Omental fat pad (tissue), 4 donors: ENCODE results near the gene PIGQ. TPM values are rescaled to one million over a fixed set of nuclear protein-coding genes. Genes with fewer than 3 reads are reported as not detected.

Experiments used
- ATAC-seq: fragments of 150-250 bp; one replicate; pipeline ENCODE4 v1.9.1; 2016; ENCODE audit warnings: mild to moderate bottlenecking, moderate library complexity; ENCODE audit not compliant: low FRiP score
- DNase-seq: peaks from one replicate; pipeline ENCODE4 v3.0.0-alpha.2; 2019; ENCODE audit warnings: low spot score
- total RNA-seq, 4 donors: library from RNA; depleted of rRNA; stranded (reverse); fragments of >200 nt; gene quantifications; one replicate each; pipeline ENCODE4 v1.1.0, GENCODE V29; 2016
- TF ChIP-seq, protein P1 (sequence below), 3 donors: fragments of 450-650 bp; IDR thresholded peaks; one replicate each; pipeline ENCODE4 v1.5.1; 2016 to 2017; ENCODE audit warnings: antibody characterized with exemption in 3 of 3, mild to moderate bottlenecking in 3 of 3, moderate library complexity in 2 of 3

The PIGQ gene
- total RNA-seq, 4 donors from 2014 or later = 22.0 to 25.1 (median 23.8) TPM

DNA sequence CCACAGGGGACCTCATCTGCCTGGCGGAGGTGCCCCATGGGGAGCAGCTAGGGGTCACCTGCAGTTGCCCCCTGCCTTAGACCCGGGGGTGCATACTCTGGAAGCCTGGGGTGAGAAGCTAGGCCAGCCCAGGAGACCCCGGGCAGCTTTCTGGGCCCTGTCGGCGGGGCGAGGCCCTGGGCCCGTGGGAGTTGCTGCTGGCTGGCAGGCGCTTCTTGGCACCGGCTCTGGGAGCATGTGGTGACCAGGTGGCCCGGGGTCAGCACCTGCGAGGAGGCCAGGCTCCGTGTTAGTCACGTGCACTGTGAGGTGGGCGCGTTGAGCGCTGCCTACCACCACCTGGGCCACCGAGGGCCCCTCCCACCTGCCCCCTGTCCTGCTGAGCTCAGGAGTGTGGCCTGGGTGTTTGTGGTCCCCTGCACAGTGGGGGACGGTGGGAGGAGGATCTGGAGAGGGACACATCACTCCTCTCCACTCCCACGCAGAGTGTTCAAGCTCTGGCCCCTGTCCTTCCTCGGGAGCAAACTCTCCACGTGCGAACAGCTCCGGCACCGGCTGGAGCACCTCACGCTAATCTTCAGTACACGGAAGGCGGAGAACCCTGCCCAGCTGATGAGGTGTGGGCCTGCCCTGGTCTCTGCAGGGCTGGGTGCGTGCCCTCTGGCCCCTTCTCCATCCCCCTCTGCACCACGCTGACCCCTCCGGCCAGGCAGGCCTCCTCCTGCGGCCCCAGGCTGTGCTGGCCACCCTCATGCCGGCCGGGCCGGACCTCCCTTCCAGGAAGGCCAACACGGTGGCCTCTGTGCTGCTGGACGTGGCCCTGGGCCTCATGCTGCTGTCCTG, 5.8 kb downstream of the PIGQ start:
- DNase-seq = no peak
- ATAC-seq = no peak
- TF ChIP-seq, protein P1, sequence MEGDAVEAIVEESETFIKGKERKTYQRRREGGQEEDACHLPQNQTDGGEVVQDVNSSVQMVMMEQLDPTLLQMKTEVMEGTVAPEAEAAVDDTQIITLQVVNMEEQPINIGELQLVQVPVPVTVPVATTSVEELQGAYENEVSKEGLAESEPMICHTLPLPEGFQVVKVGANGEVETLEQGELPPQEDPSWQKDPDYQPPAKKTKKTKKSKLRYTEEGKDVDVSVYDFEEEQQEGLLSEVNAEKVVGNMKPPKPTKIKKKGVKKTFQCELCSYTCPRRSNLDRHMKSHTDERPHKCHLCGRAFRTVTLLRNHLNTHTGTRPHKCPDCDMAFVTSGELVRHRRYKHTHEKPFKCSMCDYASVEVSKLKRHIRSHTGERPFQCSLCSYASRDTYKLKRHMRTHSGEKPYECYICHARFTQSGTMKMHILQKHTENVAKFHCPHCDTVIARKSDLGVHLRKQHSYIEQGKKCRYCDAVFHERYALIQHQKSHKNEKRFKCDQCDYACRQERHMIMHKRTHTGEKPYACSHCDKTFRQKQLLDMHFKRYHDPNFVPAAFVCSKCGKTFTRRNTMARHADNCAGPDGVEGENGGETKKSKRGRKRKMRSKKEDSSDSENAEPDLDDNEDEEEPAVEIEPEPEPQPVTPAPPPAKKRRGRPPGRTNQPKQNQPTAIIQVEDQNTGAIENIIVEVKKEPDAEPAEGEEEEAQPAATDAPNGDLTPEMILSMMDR (IDR thresholded peaks at IDR 0.05) = no peak

DNA sequence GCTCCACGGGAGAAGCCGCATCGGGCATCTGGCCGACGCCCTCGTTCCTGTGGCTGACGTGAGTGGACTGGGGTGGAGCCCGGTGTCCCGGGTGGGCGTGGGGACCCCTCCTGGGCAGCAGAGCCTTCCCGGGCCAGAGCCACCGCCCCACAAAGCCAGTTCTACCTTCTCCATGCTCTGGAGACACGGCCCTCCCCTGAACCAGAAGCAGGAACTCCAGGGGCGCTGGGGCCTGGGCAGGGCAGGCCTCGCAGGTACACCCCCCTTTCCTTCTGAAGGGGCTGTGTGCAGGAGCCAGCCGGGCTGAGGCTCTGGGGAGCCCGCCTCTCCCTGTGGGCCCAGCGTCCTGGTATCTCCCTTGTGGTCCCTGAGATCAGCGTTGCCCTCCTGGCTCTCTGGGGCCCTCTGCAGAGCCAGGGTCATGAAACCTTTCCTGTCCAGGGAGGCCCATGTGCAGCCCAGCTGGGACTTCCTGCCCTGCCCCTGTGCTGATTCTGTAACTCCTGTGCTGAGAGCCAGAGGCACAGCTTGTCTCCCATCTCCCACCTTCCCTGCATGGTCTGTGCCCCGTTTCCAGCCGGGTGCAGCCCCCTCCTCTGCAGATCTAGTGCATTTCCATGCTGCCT, 6.5 kb downstream of the PIGQ start:
- DNase-seq (no peak), ATAC-seq (no peak)
- TF ChIP-seq, protein P1 (IDR thresholded peaks at IDR 0.05) = no peak

DNA sequence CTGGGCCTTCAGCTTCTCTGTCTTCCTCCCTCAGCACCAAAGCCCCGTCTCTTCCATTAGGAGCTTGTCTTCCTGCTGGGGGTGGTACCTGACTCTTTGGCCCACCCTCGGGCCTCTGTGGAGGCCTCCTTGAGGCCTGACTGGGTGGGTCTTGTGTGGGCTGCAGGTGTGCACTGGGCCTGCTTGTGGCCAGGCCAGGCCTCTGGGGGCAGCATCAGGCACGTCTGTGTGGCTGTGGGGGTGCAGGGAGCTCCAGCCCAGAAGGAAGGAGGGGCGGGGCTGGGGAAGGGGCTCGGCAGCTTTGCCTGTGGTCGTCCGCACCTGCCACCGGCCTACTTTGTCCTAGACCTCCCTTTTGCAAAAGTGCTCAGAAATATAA, 7.0 kb downstream of the PIGQ start:
- DNase-seq (no peak), ATAC-seq (no peak)
- TF ChIP-seq, protein P1 (IDR thresholded peaks at IDR 0.05) = no peak

DNA sequence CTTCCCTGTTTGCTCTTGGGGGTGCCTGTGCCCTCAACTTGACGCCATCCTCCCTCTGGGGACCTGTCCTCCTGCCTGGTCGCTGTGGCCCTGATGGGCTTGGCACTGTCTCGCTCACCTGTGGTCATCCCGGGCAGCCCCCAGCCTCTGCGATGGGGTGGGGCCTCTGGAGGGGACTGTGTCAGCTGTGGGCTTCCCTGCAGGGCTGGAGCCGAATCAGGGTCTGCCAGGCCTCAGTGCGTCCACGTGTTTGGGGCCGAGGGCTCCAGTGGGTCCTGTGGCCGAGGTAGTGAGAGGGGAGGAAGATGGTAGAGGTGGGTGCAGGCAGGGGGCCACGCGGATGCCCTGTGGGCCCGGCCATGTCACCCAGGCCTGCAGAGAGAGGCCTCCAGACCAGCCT, 8.0 kb downstream of the PIGQ start:
- no peak for ATAC-seq
- no peak for DNase-seq
- TF ChIP-seq, protein P1 (IDR thresholded peaks at IDR 0.05) = no peak

DNA sequence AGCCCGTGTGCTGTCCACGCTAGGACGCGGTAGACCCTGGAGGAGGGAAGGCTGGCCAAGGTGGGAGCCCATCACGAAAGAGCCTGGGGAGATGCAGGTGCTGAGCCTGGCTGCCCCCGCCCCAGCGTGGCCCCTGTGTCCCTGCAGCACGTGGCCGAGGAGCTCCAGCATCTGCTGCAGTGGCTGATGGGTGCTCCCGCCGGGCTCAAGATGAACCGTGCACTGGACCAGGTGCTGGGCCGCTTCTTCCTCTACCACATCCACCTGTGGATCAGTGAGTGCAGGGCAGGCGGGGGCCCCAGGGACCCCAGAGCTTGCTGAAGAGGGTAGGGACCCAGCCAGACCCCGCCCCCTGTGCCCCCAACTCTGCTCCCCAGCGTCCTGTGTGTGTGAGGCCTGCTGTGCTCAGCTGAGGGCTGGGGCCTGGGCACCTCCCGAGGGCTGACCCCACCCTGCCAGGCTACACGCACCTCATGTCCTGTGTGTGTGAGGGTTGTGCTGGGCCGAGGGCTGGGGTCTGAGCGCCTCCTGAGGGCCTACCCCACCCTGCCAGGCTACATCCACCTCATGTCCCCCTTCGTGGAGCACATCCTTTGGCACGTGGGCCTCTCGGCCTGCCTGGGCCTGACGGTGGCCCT, 8.6 kb downstream of the PIGQ start:
- TF ChIP-seq, protein P1 (IDR thresholded peaks at IDR 0.05) = no peak
- no peak for ATAC-seq
- DNase-seq = no peak

DNA sequence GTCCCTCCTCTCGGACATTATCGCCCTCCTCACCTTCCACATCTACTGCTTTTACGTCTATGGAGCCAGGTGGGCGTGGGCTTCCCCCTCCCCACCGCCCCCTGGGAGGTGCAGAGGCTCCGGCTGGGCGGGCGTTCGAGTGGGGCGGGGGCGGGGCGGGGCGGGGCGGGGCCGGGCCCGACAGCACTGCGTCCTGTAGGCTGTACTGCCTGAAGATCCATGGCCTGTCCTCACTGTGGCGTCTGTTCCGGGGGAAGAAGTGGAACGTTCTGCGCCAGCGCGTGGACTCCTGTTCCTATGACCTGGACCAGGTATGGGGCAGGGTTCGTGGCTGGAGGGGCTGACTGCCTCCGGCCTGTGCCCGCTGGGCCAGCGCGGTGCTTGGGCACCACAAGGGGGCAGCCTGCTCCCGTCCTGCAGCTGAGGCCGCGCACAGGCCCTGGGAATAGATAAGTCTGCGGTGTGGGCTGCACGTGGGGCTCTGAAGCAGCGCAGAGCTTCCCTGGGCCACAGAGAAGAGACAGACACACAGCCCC, 9.2 kb downstream of the PIGQ start:
- TF ChIP-seq, protein P1 (IDR thresholded peaks at IDR 0.05) = peak in 1 of 3 donors; percentile 47
- ATAC-seq (peak; percentile 73), DNase-seq (peak; percentile 44)
